ENCODE measurements around the gene CHD5.

GRCh38 chr1:6207075-6207885 is 27.2 kb upstream of the CHD5 start:
- TF ChIP-seq, protein P1, sequence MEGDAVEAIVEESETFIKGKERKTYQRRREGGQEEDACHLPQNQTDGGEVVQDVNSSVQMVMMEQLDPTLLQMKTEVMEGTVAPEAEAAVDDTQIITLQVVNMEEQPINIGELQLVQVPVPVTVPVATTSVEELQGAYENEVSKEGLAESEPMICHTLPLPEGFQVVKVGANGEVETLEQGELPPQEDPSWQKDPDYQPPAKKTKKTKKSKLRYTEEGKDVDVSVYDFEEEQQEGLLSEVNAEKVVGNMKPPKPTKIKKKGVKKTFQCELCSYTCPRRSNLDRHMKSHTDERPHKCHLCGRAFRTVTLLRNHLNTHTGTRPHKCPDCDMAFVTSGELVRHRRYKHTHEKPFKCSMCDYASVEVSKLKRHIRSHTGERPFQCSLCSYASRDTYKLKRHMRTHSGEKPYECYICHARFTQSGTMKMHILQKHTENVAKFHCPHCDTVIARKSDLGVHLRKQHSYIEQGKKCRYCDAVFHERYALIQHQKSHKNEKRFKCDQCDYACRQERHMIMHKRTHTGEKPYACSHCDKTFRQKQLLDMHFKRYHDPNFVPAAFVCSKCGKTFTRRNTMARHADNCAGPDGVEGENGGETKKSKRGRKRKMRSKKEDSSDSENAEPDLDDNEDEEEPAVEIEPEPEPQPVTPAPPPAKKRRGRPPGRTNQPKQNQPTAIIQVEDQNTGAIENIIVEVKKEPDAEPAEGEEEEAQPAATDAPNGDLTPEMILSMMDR (IDR thresholded peaks at IDR 0.05; ENCODE audit: low read depth, low read length): no peak
- TF ChIP-seq, protein P2, sequence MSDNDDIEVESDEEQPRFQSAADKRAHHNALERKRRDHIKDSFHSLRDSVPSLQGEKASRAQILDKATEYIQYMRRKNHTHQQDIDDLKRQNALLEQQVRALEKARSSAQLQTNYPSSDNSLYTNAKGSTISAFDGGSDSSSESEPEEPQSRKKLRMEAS (IDR thresholded peaks at IDR 0.05; ENCODE audit: low read depth, low read length): no peak
- TF ChIP-seq POLR2A (IDR thresholded peaks at IDR 0.05; ENCODE audit: extremely low read depth, insufficient read length): no peak
